UCSD-AML1 (cell line): ENCODE data around the gene GOLGB1.
"Not testable (repeated sequence)": the region's sequence is repeated elsewhere in the genome, so short reads cannot be mapped to it uniquely, and the experiment has no call there.

Experiments
- DNase-seq: peaks from one replicate; lab custom pipeline; 2025; ENCODE audit not compliant: unreplicated experiment; lab: John Stamatoyannopoulos, UW

The GOLGB1 gene

GRCh38 chr3:121749276-121750086 lies at the start of gene GOLGB1:
GOLGB1 (minus strand) TSS chr3:121749741; CDS start chr3:121730971, 18,770 bp downstream.
- peak; percentile 95 for DNase-seq

GRCh38 chr3:121796970-121797369 lies 47.4 kb upstream of the GOLGB1 start:
- DNase-seq: no peak

- no peak for DNase-seq
These were observed 44.9 kb upstream of the GOLGB1 start for GRCh38 chr3:121794264-121794983.

GRCh38 chr3:121793078-121793477 lies 43.5 kb upstream of the GOLGB1 start:
- DNase-seq: no peak

GRCh38 chr3:121786485-121786884 lies 36.9 kb upstream of the GOLGB1 start:
- DNase-seq: no peak

- DNase-seq: not testable (repeated sequence)
These were observed 33.2 kb upstream of the GOLGB1 start for GRCh38 chr3:121782784-121783183.

- no peak for DNase-seq
These were observed 32.1 kb upstream of the GOLGB1 start for GRCh38 chr3:121781611-121782010.

- DNase-seq: not testable (repeated sequence)
These were observed 25.6 kb upstream of the GOLGB1 start for GRCh38 chr3:121775095-121775494.

- no peak for DNase-seq
These were observed 19.7 kb upstream of the GOLGB1 start for GRCh38 chr3:121769246-121769645.

- no peak for DNase-seq
These were observed 18.9 kb upstream of the GOLGB1 start for GRCh38 chr3:121768452-121768851.

- DNase-seq: no peak
These were observed 10.1 kb upstream of the GOLGB1 start for GRCh38 chr3:121759541-121760202.

GRCh38 chr3:121758727-121759450 lies 9.3 kb upstream of the GOLGB1 start:
- DNase-seq: no peak

- no peak for DNase-seq
These were observed 8.4 kb upstream of the GOLGB1 start for GRCh38 chr3:121757812-121758545.

GRCh38 chr3:121757087-121757811 lies 7.7 kb upstream of the GOLGB1 start:
- DNase-seq: no peak

GRCh38 chr3:121752772-121753171 lies 3.2 kb upstream of the GOLGB1 start:
- no peak for DNase-seq

GRCh38 chr3:121752261-121752660 lies 2.7 kb upstream of the GOLGB1 start:
- DNase-seq: no peak

GRCh38 chr3:121750087-121750415 lies 510 bp upstream of the GOLGB1 start:
- no peak for DNase-seq

GRCh38 chr3:121748680-121749275 lies 763 bp downstream of the GOLGB1 start:
- DNase-seq: no peak

GRCh38 chr3:121747976-121748375 lies 1.6 kb downstream of the GOLGB1 start:
- no peak for DNase-seq
